ENCODE data around the gene SDR39U1. TPM values are rescaled to one million over a fixed set of nuclear protein-coding genes. Genes with fewer than 3 reads are reported as not detected.

The SDR39U1 gene
- total and polyA plus RNA-seq, 2 donors from 2014 or later = 62.3 to 97.8 TPM

DNA sequence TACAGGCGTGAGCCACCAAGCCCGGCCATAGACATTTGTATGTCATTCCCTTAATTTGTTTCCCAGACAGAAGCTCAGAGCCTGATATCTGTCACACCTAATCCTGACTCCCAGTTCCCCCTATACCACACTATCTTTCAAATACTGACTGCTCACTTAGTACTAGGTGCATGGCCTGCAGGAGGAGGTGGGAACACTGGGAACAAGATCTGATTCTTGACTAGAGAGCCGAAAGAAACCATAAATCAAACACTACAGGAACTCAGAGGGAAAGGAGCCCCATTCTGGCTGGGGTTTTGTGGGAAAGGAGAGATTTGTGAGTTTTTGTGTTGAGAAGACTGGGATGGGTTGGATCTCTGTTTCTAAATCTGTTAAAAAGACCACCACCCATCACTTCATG, 7.9 kb downstream of the SDR39U1 start:
- no peak for TF ChIP-seq CTCF (IDR thresholded peaks at IDR 0.05; ENCODE audit: borderline replicate concordance, extremely low read depth, insufficient read depth)
- no peak for FAIRE-seq
- Histone ChIP-seq H3K9me3 (ENCODE audit: control insufficient read depth in 2 of 3, insufficient read depth in 1 of 3, low read length in 3 of 3) (no peaks in the 10 kb centered on the region), H3K4me3 (ENCODE audit: low read length in 3 of 3) (no peak overlapping the region), H3K27me3 (ENCODE audit: control insufficient read depth, insufficient read depth, low read length) (no peaks in the 10 kb centered on the region), H3K36me3 (ENCODE audit: control insufficient read depth in 2 of 3, insufficient read depth in 3 of 3, low read length in 3 of 3) (peaks cover 10 to 42% (median 38%) of the 10 kb centered on the region in 3 donors), H3K9ac (ENCODE audit: low read length in 3 of 3) (no peak overlapping the region), H3K27ac (ENCODE audit: low read depth in 2 of 2, low read length in 2 of 2) (no peak overlapping the region), H3K4me1 (ENCODE audit: control insufficient read depth in 2 of 3, insufficient read depth in 2 of 3, low read depth in 1 of 3, low read length in 3 of 3) (peaks cover 0 to 22% (median 9%) of the 10 kb centered on the region in 3 donors)
- no peak for DNase-seq
- intact Hi-C loops (cut with DNase I) = loop anchor here (5.0 kb wide), 1 partner anchor 97 kb away; the partner anchor contains the start of genes ADCY4 and RIPK3

- no peak overlapping the region for H3K4me3 ChIP-seq (ENCODE audit: low read length in 3 of 3)
- H3K9ac ChIP-seq (ENCODE audit: low read length in 3 of 3) = no peak overlapping the region
- H3K27ac ChIP-seq (ENCODE audit: low read depth in 2 of 2, low read length in 2 of 2) = no peak overlapping the region
- H3K36me3 ChIP-seq (ENCODE audit: control insufficient read depth in 2 of 3, insufficient read depth in 3 of 3, low read length in 3 of 3) = peaks cover 8 to 36% (median 32%) of the 10 kb centered on the region in 3 donors
- TF ChIP-seq CTCF (IDR thresholded peaks at IDR 0.05; ENCODE audit: borderline replicate concordance, extremely low read depth, insufficient read depth) = no peak
- H3K9me3 ChIP-seq (ENCODE audit: control insufficient read depth in 2 of 3, insufficient read depth in 1 of 3, low read length in 3 of 3) = no peaks in the 10 kb centered on the region
- no peak for FAIRE-seq
- no peak for DNase-seq
- no peaks in the 10 kb centered on the region for H3K27me3 ChIP-seq (ENCODE audit: control insufficient read depth, insufficient read depth, low read length)
- intact Hi-C loops (cut with DNase I) = no loop called here
- peaks cover 0 to 27% (median 13%) of the 10 kb centered on the region in 3 donors for H3K4me1 ChIP-seq (ENCODE audit: control insufficient read depth in 2 of 3, insufficient read depth in 2 of 3, low read depth in 1 of 3, low read length in 3 of 3)
Measured at GRCh38 chr14:24434036-24434435, 8.5 kb downstream of the SDR39U1 start.

- Histone ChIP-seq H3K4me3 (ENCODE audit: low read length in 3 of 3) (no peak overlapping the region), H3K9ac (ENCODE audit: low read length in 3 of 3) (no peak overlapping the region), H3K4me1 (ENCODE audit: control insufficient read depth in 2 of 3, insufficient read depth in 2 of 3, low read depth in 1 of 3, low read length in 3 of 3) (peaks cover 0 to 25% (median 13%) of the 10 kb centered on the region in 3 donors), H3K36me3 (ENCODE audit: control insufficient read depth in 2 of 3, insufficient read depth in 3 of 3, low read length in 3 of 3) (peaks cover 5 to 21% (median 18%) of the 10 kb centered on the region in 3 donors), H3K9me3 (ENCODE audit: control insufficient read depth in 2 of 3, insufficient read depth in 1 of 3, low read length in 3 of 3) (no peaks in the 10 kb centered on the region), H3K27ac (ENCODE audit: low read depth in 2 of 2, low read length in 2 of 2) (no peak overlapping the region), H3K27me3 (ENCODE audit: control insufficient read depth, insufficient read depth, low read length) (no peaks in the 10 kb centered on the region)
- no peak for TF ChIP-seq CTCF (IDR thresholded peaks at IDR 0.05; ENCODE audit: borderline replicate concordance, extremely low read depth, insufficient read depth)
- DNase-seq = peak in 1 of 5 donors; percentile 62
- intact Hi-C loops (cut with DNase I) = no loop called here
- FAIRE-seq = no peak
Measured at GRCh38 chr14:24432259-24433131, 10.1 kb downstream of the SDR39U1 start.

All from kidney (tissue), 14 donors.